IMR-90 (cell line): ENCODE results near the gene EML5. TPM values are rescaled to one million over a fixed set of nuclear protein-coding genes. Genes with fewer than 3 reads are reported as not detected.

Experiments
- ATAC-seq: fragments of 200-7000 bp; cut with Tn5 transposase; 2 replicates; pipeline ENCODE4 v1.9.1; 2020; ENCODE audit warnings: low read depth, mild to moderate bottlenecking, moderate library complexity
- BruUV-seq: library from RNA; stranded (reverse); fragments of 400-500 nt; replicated peaks from 2 replicates; lab custom pipeline; 2021; lab: Mats Ljungman, UMichigan
- CTCF ChIA-PET: fragments of 300-600 bp; formaldehyde crosslinking; extraction: SDS; loops from one replicate; lab custom pipeline; 2021; ENCODE audit warnings: antibody characterized with exemption; lab: Yijun Ruan, JAX
- POLR2A ChIA-PET: fragments of 300-600 bp; sonication (Branson Sonifier 250); formaldehyde crosslinking; loops from one replicate; lab custom pipeline; 2022; ENCODE audit warnings: antibody characterized with exemption; ENCODE audit not compliant: unreplicated experiment; lab: Charles Lee
- DNase-seq: peaks from one replicate; pipeline ENCODE4 v3.0.0; 2013
- H2AFZ ChIP-seq: replicated peaks from 2 replicates; pipeline ENCODE3; 2013; ENCODE audit warnings: low read length, mild to moderate bottlenecking; ENCODE audit not compliant: poor library complexity
- H2AK5ac ChIP-seq: 2 replicates; pipeline ENCODE4 v1.6.1; 2013; ENCODE audit warnings: low read depth, low read length, inconsistent platforms
- H2AK9ac ChIP-seq: replicated peaks from 2 replicates; pipeline ENCODE3; 2013; ENCODE audit warnings: mild to moderate bottlenecking, low read depth, low read length, moderate library complexity; ENCODE audit not compliant: poor library complexity
- H2BK120ac ChIP-seq: 2 replicates; pipeline ENCODE4 v1.6.1; 2013; ENCODE audit warnings: low read depth, low read length, inconsistent platforms
- H2BK15ac ChIP-seq: 3 replicates; pipeline ENCODE4 v1.6.1; 2013; ENCODE audit warnings: low read depth, low read length, inconsistent platforms
- H2BK20ac ChIP-seq: 2 replicates; pipeline ENCODE4 v1.6.1; 2013; ENCODE audit warnings: low read depth, mild to moderate bottlenecking, inconsistent platforms, low read length, moderate library complexity
- H2BK5ac ChIP-seq: 2 replicates; pipeline ENCODE4 v1.6.1; 2013; ENCODE audit warnings: mild to moderate bottlenecking, low read depth, low read length, inconsistent platforms; ENCODE audit not compliant: poor library complexity, severe bottlenecking
- H3K14ac ChIP-seq: replicated peaks from 2 replicates; pipeline ENCODE4 v1.6.1; 2013; ENCODE audit warnings: low read depth, low read length, inconsistent platforms
- H3K18ac ChIP-seq: 2 replicates; pipeline ENCODE4 v1.6.1; 2013; ENCODE audit warnings: low read depth, low read length, control low read depth
- H3K23ac ChIP-seq: 2 replicates; pipeline ENCODE4 v1.6.1; 2013; ENCODE audit warnings: low read depth, low read length, inconsistent platforms
- H3K27ac ChIP-seq: 2 replicates; pipeline ENCODE4 v1.5.1; 2013; ENCODE audit warnings: mild to moderate bottlenecking, control low read depth, low read length; ENCODE audit not compliant: insufficient read depth
- H3K27me3 ChIP-seq: 2 replicates; pipeline ENCODE4 v1.6.1; 2013; ENCODE audit warnings: low read length; ENCODE audit not compliant: control insufficient read depth, insufficient read depth
- H3K36me3 ChIP-seq: 2 replicates; pipeline ENCODE4 v1.6.1; 2013; ENCODE audit warnings: low read length, mixed read lengths; ENCODE audit not compliant: control insufficient read depth, insufficient read depth
- H3K4ac ChIP-seq: 2 replicates; pipeline ENCODE4 v1.6.1; 2013; ENCODE audit warnings: low read depth, low read length, inconsistent platforms
- H3K4me1 ChIP-seq: 2 replicates; pipeline ENCODE4 v1.6.1; 2013; ENCODE audit warnings: low read length, mixed read lengths; ENCODE audit not compliant: control insufficient read depth, insufficient read depth
- H3K4me2 ChIP-seq: 2 replicates; pipeline ENCODE4 v1.6.1; 2013; ENCODE audit warnings: low read depth, mild to moderate bottlenecking, control low read depth, low read length, moderate library complexity
- H3K4me3 ChIP-seq: 2 replicates; pipeline ENCODE4 v1.5.1; 2013; ENCODE audit warnings: low read depth, mild to moderate bottlenecking, control low read depth, low read length, moderate library complexity; ENCODE audit not compliant: insufficient read depth
- H3K56ac ChIP-seq: 2 replicates; pipeline ENCODE4 v1.6.1; 2013; ENCODE audit warnings: low read length, inconsistent platforms; ENCODE audit not compliant: insufficient read depth; ENCODE audit errors: extremely low read depth
- H3K79me1 ChIP-seq, 2 experiments: 2 replicates each; pipeline ENCODE4 v1.6.1; 2013; ENCODE audit warnings: low read length in 2 of 2, inconsistent platforms in 1 of 2, low read depth in 1 of 2
- H3K9ac ChIP-seq: 2 replicates; pipeline ENCODE4 v1.6.1; 2013; ENCODE audit warnings: low read depth, low read length, control low read depth
- H3K9me1 ChIP-seq: 2 replicates; pipeline ENCODE4 v1.6.1; 2013; ENCODE audit warnings: low read length, inconsistent platforms; ENCODE audit not compliant: insufficient read depth
- H3K9me3 ChIP-seq: 2 replicates; pipeline ENCODE4 v1.6.1; 2013; ENCODE audit warnings: low read length; ENCODE audit not compliant: control insufficient read depth, insufficient read depth
- H4K20me1 ChIP-seq: 2 replicates; pipeline ENCODE4 v1.6.1; 2013; ENCODE audit warnings: low read length, inconsistent platforms; ENCODE audit not compliant: insufficient read depth
- H4K5ac ChIP-seq: 2 replicates; pipeline ENCODE4 v1.6.1; 2013; ENCODE audit warnings: mild to moderate bottlenecking, low read depth, low read length, control low read depth
- H4K8ac ChIP-seq, 2 experiments: 2 replicates each; pipeline ENCODE4 v1.6.1; 2013; ENCODE audit warnings: low read depth in 2 of 2, low read length in 2 of 2, control low read depth in 1 of 2, inconsistent platforms in 1 of 2
- H4K91ac ChIP-seq: 2 replicates; pipeline ENCODE4 v1.6.1; 2013; ENCODE audit warnings: low read depth, low read length, inconsistent platforms; ENCODE audit not compliant: insufficient read depth
- CEBPB ChIP-seq: IDR thresholded peaks from 2 replicates; pipeline ENCODE4 v1.6.1; 2012; ENCODE audit warnings: low read depth, low read length, improper control_type of control experiment
- CHD1 ChIP-seq: IDR thresholded peaks from 2 replicates; pipeline ENCODE4 v1.6.1; 2012; ENCODE audit warnings: low read depth, low read length, improper control_type of control experiment
- CTCF ChIP-seq: conservative IDR thresholded peaks from 2 replicates; pipeline ENCODE4 v1.5.1; 2012; ENCODE audit warnings: mild to moderate bottlenecking, low read depth, low read length, improper control_type of control experiment
- ELK1 ChIP-seq: fragments of 150-350 bp; IDR thresholded peaks from 2 replicates; pipeline ENCODE4 v1.6.1; 2016; ENCODE audit warnings: low read depth, mild to moderate bottlenecking, low read length, moderate library complexity, borderline replicate concordance
- FOS ChIP-seq: fragments of 150-350 bp; IDR thresholded peaks from 2 replicates; pipeline ENCODE4 v1.6.1; 2016; ENCODE audit warnings: low read depth, low read length
- MAZ ChIP-seq: IDR thresholded peaks from 2 replicates; pipeline ENCODE4 v1.6.1; 2012; ENCODE audit warnings: low read depth, mild to moderate bottlenecking, low read length, improper control_type of control experiment, moderate library complexity, borderline replicate concordance
- MXI1 ChIP-seq: IDR thresholded peaks from 2 replicates; pipeline ENCODE4 v1.6.1; 2012; ENCODE audit warnings: low read depth, mild to moderate bottlenecking, low read length, moderate library complexity, borderline replicate concordance
- POLR2A ChIP-seq: IDR thresholded peaks from 2 replicates; pipeline ENCODE4 v1.6.1; 2012; ENCODE audit warnings: mild to moderate bottlenecking, low read depth, low read length
- RCOR1 ChIP-seq: IDR thresholded peaks from 2 replicates; pipeline ENCODE4 v1.6.1; 2012; ENCODE audit warnings: mild to moderate bottlenecking, low read length, improper control_type of control experiment; ENCODE audit not compliant: insufficient replicate concordance
- USF2 ChIP-seq: fragments of 150-350 bp; IDR thresholded peaks from 2 replicates; pipeline ENCODE4 v1.6.1; 2017; ENCODE audit warnings: mild to moderate bottlenecking, antibody characterized with exemption, low read length, low read depth
- WGBS, 2 experiments: methylation state at CpG; one replicate each; pipeline versions ENCODE4 v1.1.5 to v1.1.7; 2013; ENCODE audit warnings: missing lambda C conversion rate in 2 of 2; ENCODE audit not compliant: insufficient read length in 1 of 2; ENCODE audit errors: extremely low coverage in 2 of 2; 5-methylcytosine and 5-hydroxymethylcytosine counted together
- dilution Hi-C: fragments of 300-500 bp; cut with HindIII; formaldehyde crosslinking; loops from one replicate; pipeline ENCODE4 v1.14.3; 2018; ENCODE audit warnings: low sequenced_read_pairs; ENCODE audit not compliant: unreplicated experiment
- in situ Hi-C: fragments of 300-500 bp; cut with MboI; formaldehyde crosslinking; loops from 3 replicates; pipeline ENCODE4 v1.14.3; 2019; ENCODE audit warnings: low sequenced_read_pairs, inconsistent platforms, mixed read lengths
- intact Hi-C: fragments of 100-400 bp; cut with micrococcal nuclease; formaldehyde crosslinking; loops from 2 replicates; pipeline ENCODE4 v1.10.0; 2022
- polyA plus RNA-seq, 3 experiments: library from polyadenylated mRNA; depleted of rRNA; stranded (reverse); fragments of >200 nt; gene quantifications; 2 replicates each; pipeline ENCODE4 v1.2.3, GENCODE V29; 2012; ENCODE audit warnings: low replicate concordance in 1 of 3
- total RNA-seq: library from RNA; depleted of rRNA; stranded (reverse); fragments of >200 nt; gene quantifications from 2 replicates; pipeline ENCODE4 v1.2.3, GENCODE V29; 2012

Gene EML5
- total and polyA plus RNA-seq, 2 of the 4 experiments (the other 2 are of a cell fraction): 8.1 to 22.2 TPM

- Histone ChIP-seq H3K9ac (no peak overlapping the region), H3K14ac (no peak overlapping the region), H3K4ac (no peak overlapping the region), H3K18ac (no peak overlapping the region), H3K27ac (no peak overlapping the region), H3K9me3 (no peaks in the 10 kb centered on the region), H2AK9ac (no peak overlapping the region), H2AK5ac (no peak overlapping the region), H3K9me1 (no peaks in the 10 kb centered on the region), H3K79me1 (no peaks in the 10 kb centered on the region), H4K8ac (no peak overlapping the region), H2AFZ (no peak overlapping the region), H4K20me1 (no peaks in the 10 kb centered on the region), H2BK5ac (no peak overlapping the region), H3K23ac (no peak overlapping the region), H3K4me1 (no peaks in the 10 kb centered on the region), H3K27me3 (no peaks in the 10 kb centered on the region), H2BK120ac (no peak overlapping the region), H3K4me2 (no peak overlapping the region), H4K5ac (no peak overlapping the region), H2BK20ac (no peak overlapping the region), H3K56ac (no peak overlapping the region), H3K36me3 (no peaks in the 10 kb centered on the region), H2BK15ac (no peak overlapping the region), H3K4me3 (no peak overlapping the region), H4K91ac (no peak overlapping the region)
- intact Hi-C loops: no loop called here
- BruUV-seq: no TSS peak
- TF ChIP-seq MAZ (no peak), CHD1 (no peak), CTCF (no peak), USF2 (no peak), POLR2A (no peak), RCOR1 (no peak), FOS (no peak), MXI1 (no peak), ELK1 (no peak), CEBPB (no peak)
- ChIA-PET POLR2A (no interaction called here), CTCF (no interaction called here)
- dilution Hi-C loops: no loop called here
- in situ Hi-C loops: no loop called here
- no peak for DNase-seq
- no peak for ATAC-seq
- WGBS, 2 experiments: no CpG with 5 or more reads among the region's 2 CpGs
These were observed 59.6 kb downstream of the EML5 start for GRCh38 chr14:88733121-88733520.
